Measurements from ENCODE around the gene SMIM33.
"Not testable (repeated sequence)": the region's sequence is repeated elsewhere in the genome, so short reads cannot be mapped to it uniquely, and the experiment has no call there.

DNA sequence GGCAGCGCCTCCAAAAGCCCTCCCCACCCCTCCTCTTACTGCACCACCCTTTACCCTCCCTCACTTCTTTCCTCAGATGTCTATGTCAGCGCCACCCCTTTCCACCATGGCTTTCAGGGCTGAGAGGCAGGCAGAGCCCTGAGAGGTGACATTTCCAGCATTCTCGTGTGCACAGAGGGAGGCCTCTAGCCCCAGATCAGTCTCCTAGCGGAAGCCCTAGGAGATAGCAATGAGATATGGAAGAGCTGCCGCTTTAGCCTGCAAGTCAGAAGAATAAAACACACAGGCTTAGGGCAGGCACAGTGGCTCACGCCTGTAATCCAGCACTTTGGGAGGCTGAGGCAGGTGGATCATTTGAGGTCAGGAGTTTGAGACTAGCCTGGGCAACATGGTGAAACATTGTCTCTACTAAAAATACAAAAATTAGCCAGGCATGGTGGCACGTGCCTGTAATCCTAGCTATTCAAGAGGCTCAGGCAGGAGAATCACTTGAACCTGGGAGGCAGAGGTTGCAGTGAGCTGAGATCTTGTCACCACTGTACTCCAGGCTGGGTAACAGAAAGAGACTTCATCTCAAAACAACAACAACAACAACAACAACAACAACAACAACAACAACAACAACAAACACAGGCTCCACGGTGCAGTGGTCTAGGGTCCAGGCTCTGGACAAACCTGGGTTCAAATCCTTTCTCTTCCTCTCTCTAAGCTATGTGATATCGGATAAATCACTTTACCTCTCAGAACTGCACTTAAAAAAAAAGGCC, 8.0 kb downstream of the SMIM33 start:
- TF ChIP-seq POLR2A (IDR thresholded peaks at IDR 0.05), result not testable (repeated sequence)
- TF ChIP-seq, protein P1, sequence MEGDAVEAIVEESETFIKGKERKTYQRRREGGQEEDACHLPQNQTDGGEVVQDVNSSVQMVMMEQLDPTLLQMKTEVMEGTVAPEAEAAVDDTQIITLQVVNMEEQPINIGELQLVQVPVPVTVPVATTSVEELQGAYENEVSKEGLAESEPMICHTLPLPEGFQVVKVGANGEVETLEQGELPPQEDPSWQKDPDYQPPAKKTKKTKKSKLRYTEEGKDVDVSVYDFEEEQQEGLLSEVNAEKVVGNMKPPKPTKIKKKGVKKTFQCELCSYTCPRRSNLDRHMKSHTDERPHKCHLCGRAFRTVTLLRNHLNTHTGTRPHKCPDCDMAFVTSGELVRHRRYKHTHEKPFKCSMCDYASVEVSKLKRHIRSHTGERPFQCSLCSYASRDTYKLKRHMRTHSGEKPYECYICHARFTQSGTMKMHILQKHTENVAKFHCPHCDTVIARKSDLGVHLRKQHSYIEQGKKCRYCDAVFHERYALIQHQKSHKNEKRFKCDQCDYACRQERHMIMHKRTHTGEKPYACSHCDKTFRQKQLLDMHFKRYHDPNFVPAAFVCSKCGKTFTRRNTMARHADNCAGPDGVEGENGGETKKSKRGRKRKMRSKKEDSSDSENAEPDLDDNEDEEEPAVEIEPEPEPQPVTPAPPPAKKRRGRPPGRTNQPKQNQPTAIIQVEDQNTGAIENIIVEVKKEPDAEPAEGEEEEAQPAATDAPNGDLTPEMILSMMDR (IDR thresholded peaks at IDR 0.05), result not testable (repeated sequence)
